OCI-LY1 (cell line): ENCODE measurements around the gene CELF4.

Experiments
- H2AFZ ChIP-seq: fragments of 200-600 bp; sonication (generic), shearing (Covaris generic); 2 replicates; pipeline ENCODE4 v1.6.0; 2014; ENCODE audit warnings: antibody characterized with exemption, mild to moderate bottlenecking, low read length
- H3F3A ChIP-seq: fragments of 200-600 bp; sonication (generic), shearing (Covaris generic); 2 replicates; pipeline ENCODE4 v1.6.0; 2014; ENCODE audit warnings: mild to moderate bottlenecking, antibody characterized with exemption, low read length, moderate library complexity; ENCODE audit not compliant: insufficient read depth
- H3K27ac ChIP-seq: fragments of 200-600 bp; sonication (generic); 2 replicates; pipeline ENCODE4 v1.5.1; 2014; ENCODE audit warnings: low read length, mixed run types, mild to moderate bottlenecking, low read depth; ENCODE audit not compliant: poor library complexity, severe bottlenecking
- H3K27me3 ChIP-seq: fragments of 200-600 bp; sonication (generic); 2 replicates; pipeline ENCODE4 v1.6.0; 2014; ENCODE audit warnings: antibody characterized with exemption, mild to moderate bottlenecking, low read length, moderate library complexity; ENCODE audit not compliant: insufficient read depth
- H3K36me3 ChIP-seq: fragments of 200-600 bp; sonication (generic); 2 replicates; pipeline ENCODE4 v1.6.1; 2014; ENCODE audit warnings: mild to moderate bottlenecking, antibody characterized with exemption, low read length, moderate library complexity, mixed read lengths; ENCODE audit not compliant: insufficient read depth
- H3K4me1 ChIP-seq: fragments of 200-600 bp; sonication (generic); 2 replicates; pipeline ENCODE4 v1.5.1; 2014; ENCODE audit warnings: mild to moderate bottlenecking, low read length, moderate library complexity; ENCODE audit not compliant: insufficient read depth, severe bottlenecking
- H3K4me2 ChIP-seq: fragments of 200-600 bp; sonication (generic), shearing (Covaris generic); 2 replicates; pipeline ENCODE4 v1.6.1; 2014; ENCODE audit warnings: low read length
- H3K4me3 ChIP-seq: fragments of 200-600 bp; sonication (generic); 2 replicates; pipeline ENCODE4 v1.5.1; 2014; ENCODE audit warnings: low read length, low read depth, mild to moderate bottlenecking, mixed read lengths; ENCODE audit not compliant: poor library complexity, severe bottlenecking
- H3K79me2 ChIP-seq: fragments of 200-600 bp; shearing (Covaris generic); 2 replicates; pipeline ENCODE4 v1.6.1; 2016; ENCODE audit warnings: mixed run types, low read length, mixed read lengths; ENCODE audit not compliant: insufficient read depth
- H3K9ac ChIP-seq: fragments of 200-600 bp; sonication (generic), shearing (Covaris generic); 2 replicates; pipeline ENCODE4 v1.6.1; 2014; ENCODE audit warnings: mild to moderate bottlenecking, low read length, mixed read lengths
- H3K9me2 ChIP-seq: fragments of 200-600 bp; sonication (generic), shearing (Covaris generic); 2 replicates; pipeline ENCODE4 v1.6.1; 2014; ENCODE audit warnings: low read depth, mild to moderate bottlenecking, low read length, mixed read lengths
- H3K9me3 ChIP-seq: fragments of 200-600 bp; shearing (Covaris generic); 2 replicates; pipeline ENCODE4 v1.6.1; 2014; ENCODE audit warnings: low read length, mixed read lengths
- H4K20me1 ChIP-seq: fragments of 200-600 bp; sonication (generic), shearing (Covaris generic); 2 replicates; pipeline ENCODE4 v1.6.0; 2016; ENCODE audit warnings: mild to moderate bottlenecking, low read length; ENCODE audit not compliant: insufficient read depth
- CTCF ChIP-seq: fragments of 200-600 bp; sonication (generic), shearing (Covaris generic); IDR thresholded peaks from 2 replicates; pipeline ENCODE4 v1.5.1; 2017; ENCODE audit warnings: mild to moderate bottlenecking, antibody characterized with exemption, low read length, moderate library complexity, mixed read lengths
- EZH2 ChIP-seq: fragments of 200-600 bp; sonication (generic), shearing (Covaris generic); IDR thresholded peaks from 2 replicates; pipeline ENCODE4 v1.8.0; 2017; ENCODE audit warnings: borderline replicate concordance, mixed run types, mild to moderate bottlenecking, antibody characterized with exemption, low read length, moderate library complexity, mixed read lengths

Gene CELF4

DNA sequence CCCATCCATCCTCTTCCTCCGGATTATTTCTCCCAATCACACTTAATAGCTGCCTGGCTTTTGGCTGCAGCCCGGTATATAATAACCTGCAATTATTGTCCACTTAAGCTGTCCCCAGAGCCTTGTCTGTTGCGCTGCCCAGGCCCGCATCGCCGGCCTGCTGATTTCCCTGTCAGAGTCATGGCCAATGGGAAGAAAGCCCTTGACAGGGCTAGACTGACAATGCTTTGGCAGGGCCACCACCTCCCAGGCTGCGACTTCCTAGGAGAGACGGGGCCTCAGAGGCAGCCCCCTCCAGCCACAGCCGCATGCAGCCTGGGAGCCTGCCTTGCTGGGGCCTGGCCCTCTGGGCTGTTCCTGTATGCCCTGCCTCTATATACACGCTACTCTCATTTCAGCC is 10.0 kb upstream of the CELF4 start:
- no peak overlapping the region for H3K27ac ChIP-seq
- TF ChIP-seq EZH2 (no peak), CTCF (no peak)
- no peak overlapping the region for H2AFZ ChIP-seq
- no peak overlapping the region for H3K4me2 ChIP-seq
- no peak overlapping the region for H3K4me3 ChIP-seq
- H3K79me2 ChIP-seq = no peaks in the 10 kb centered on the region
- no peak overlapping the region for H3K9ac ChIP-seq
- 0 out of 2 replicates have a peak, but pooled peaks cover 3% of the 10 kb centered on the region for H3K27me3 ChIP-seq
- no peaks in the 10 kb centered on the region for H3F3A ChIP-seq
- H3K4me1 ChIP-seq = no peaks in the 10 kb centered on the region
- H4K20me1 ChIP-seq = no peaks in the 10 kb centered on the region
- H3K9me2 ChIP-seq = no peaks in the 10 kb centered on the region
- H3K36me3 ChIP-seq = no peaks in the 10 kb centered on the region
- H3K9me3 ChIP-seq = no peaks in the 10 kb centered on the region

GRCh38 chr18:37574113-37574512 is 8.5 kb upstream of the CELF4 start:
- Histone ChIP-seq H3K9me3 (no peaks in the 10 kb centered on the region), H3K9ac (no peak overlapping the region), H3K27ac (no peak overlapping the region), H3F3A (no peaks in the 10 kb centered on the region), H3K79me2 (no peaks in the 10 kb centered on the region), H3K4me2 (no peak overlapping the region), H3K9me2 (no peaks in the 10 kb centered on the region), H3K4me1 (no peaks in the 10 kb centered on the region), H4K20me1 (no peaks in the 10 kb centered on the region), H2AFZ (no peak overlapping the region), H3K36me3 (no peaks in the 10 kb centered on the region), H3K4me3 (no peak overlapping the region), H3K27me3 (0 out of 2 replicates have a peak, but pooled peaks cover 3% of the 10 kb centered on the region)
- TF ChIP-seq CTCF (no peak), EZH2 (no peak)

DNA sequence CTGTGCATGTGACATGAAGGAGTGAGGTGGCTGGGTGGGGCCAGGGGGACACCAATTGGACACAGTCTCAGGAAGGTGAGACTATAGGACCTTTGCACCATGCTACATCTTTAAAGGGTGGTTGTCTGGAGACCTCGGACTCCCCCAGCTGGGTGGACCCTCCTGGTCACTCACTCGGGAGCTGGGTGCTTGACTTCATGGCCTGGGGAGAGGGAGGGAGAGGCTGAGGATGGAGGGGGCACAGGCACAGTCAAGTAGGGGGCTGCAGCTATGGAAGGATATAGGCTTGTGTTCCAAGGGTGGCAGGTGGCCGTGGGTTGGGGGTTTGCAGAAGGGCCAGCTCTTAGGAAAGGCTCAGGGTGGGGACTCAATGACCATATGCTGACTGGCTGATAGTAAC is 7.1 kb upstream of the CELF4 start:
- no peak overlapping the region for H3K4me2 ChIP-seq
- H3K79me2 ChIP-seq = no peaks in the 10 kb centered on the region
- no peak for TF ChIP-seq EZH2
- no peak for TF ChIP-seq CTCF
- no peaks in the 10 kb centered on the region for H3K36me3 ChIP-seq
- no peaks in the 10 kb centered on the region for H3K27me3 ChIP-seq
- H3K9ac ChIP-seq = no peak overlapping the region
- no peaks in the 10 kb centered on the region for H3K9me2 ChIP-seq
- H4K20me1 ChIP-seq = no peaks in the 10 kb centered on the region
- H2AFZ ChIP-seq = no peak overlapping the region
- H3K9me3 ChIP-seq = no peaks in the 10 kb centered on the region
- no peak overlapping the region for H3K4me3 ChIP-seq
- H3F3A ChIP-seq = no peaks in the 10 kb centered on the region
- H3K27ac ChIP-seq = no peak overlapping the region
- no peaks in the 10 kb centered on the region for H3K4me1 ChIP-seq
